ENCODE results near the gene LIPK. TPM values are rescaled to one million over a fixed set of nuclear protein-coding genes. Genes with fewer than 3 reads are reported as not detected.

Gene LIPK
- total and polyA plus RNA-seq, 2 of the 13 experiments (the other 11 are each of a cell fraction or from before 2014, with no cell fraction given): not detected

- H3K27me3 ChIP-seq (ENCODE audit: control insufficient read depth in 1 of 2, insufficient read depth in 2 of 2, low read length in 2 of 2): no peaks in the 10 kb centered on the region; a peak in 1 of 5 replicates
- ChIA-PET CTCF (ENCODE audit: low intra/inter-chr PET ratio, low total read pairs) (no interaction called here), POLR2A (no interaction called here)
- H4K20me1 ChIP-seq (ENCODE audit: insufficient read depth, low read length): no peaks in the 10 kb centered on the region
- in situ Hi-C loops (cut with HindIII; ENCODE audit: extremely low pct_ligation_motif_present, low pct_unique_long_range_greater_than_20kb): no loop called here
- H3K27ac ChIP-seq (ENCODE audit: extremely low read length, insufficient read depth, low read length): no peak overlapping the region
- H3K4me1 ChIP-seq (ENCODE audit: insufficient read depth, low read length): no peaks in the 10 kb centered on the region
- H3K36me3 ChIP-seq (replicated peaks in 1 of 2; ENCODE audit: control insufficient read depth in 1 of 2, insufficient read depth in 2 of 2, low read length in 2 of 2): no peaks in the 10 kb centered on the region
- H3K9ac ChIP-seq (ENCODE audit: insufficient read depth, low read depth, low read length): no peak overlapping the region
- H3K79me2 ChIP-seq (ENCODE audit: insufficient read depth, low read length): no peaks in the 10 kb centered on the region
- no peak overlapping the region for H3K4me2 ChIP-seq (ENCODE audit: low read depth, low read length)
- FAIRE-seq (no peak), DNase-seq (ENCODE audit: low spot score) (no peak), ATAC-seq (no peak)
- intact Hi-C loops (cut with micrococcal nuclease; ENCODE audit: unreplicated experiment): no loop called here
- H2AFZ ChIP-seq (ENCODE audit: low read length): no peak overlapping the region
- TF ChIP-seq ZNF543 (CRISPR knock-in tag; IDR thresholded peaks at IDR 0.05): no peak
- no peak for TF ChIP-seq HNRNPK (IDR thresholded peaks at IDR 0.05; ENCODE audit: low read depth, low read length, poor library complexity, severe bottlenecking)
- no peak for TF ChIP-seq BCL6 (CRISPR knock-in tag; IDR thresholded peaks at IDR 0.05)
- TF ChIP-seq KDM5B (CRISPR knock-in tag; IDR thresholded peaks at IDR 0.05; ENCODE audit: borderline replicate concordance): no peak
- TF ChIP-seq ZNF263 (CRISPR knock-in tag; IDR thresholded peaks at IDR 0.05): no peak
- no peak for TF ChIP-seq ZNF230 (CRISPR knock-in tag; IDR thresholded peaks at IDR 0.05)
- TF ChIP-seq NFKB2 (CRISPR knock-in tag; IDR thresholded peaks at IDR 0.05; ENCODE audit: borderline replicate concordance): no peak
- no peak for TF ChIP-seq SIN3B (IDR thresholded peaks at IDR 0.05; ENCODE audit: low read length)
- TF ChIP-seq ZNF17 (CRISPR knock-in tag; IDR thresholded peaks at IDR 0.05): no peak
- no peak for TF ChIP-seq HHEX (CRISPR knock-in tag; IDR thresholded peaks at IDR 0.05)
- TF ChIP-seq, protein P1, sequence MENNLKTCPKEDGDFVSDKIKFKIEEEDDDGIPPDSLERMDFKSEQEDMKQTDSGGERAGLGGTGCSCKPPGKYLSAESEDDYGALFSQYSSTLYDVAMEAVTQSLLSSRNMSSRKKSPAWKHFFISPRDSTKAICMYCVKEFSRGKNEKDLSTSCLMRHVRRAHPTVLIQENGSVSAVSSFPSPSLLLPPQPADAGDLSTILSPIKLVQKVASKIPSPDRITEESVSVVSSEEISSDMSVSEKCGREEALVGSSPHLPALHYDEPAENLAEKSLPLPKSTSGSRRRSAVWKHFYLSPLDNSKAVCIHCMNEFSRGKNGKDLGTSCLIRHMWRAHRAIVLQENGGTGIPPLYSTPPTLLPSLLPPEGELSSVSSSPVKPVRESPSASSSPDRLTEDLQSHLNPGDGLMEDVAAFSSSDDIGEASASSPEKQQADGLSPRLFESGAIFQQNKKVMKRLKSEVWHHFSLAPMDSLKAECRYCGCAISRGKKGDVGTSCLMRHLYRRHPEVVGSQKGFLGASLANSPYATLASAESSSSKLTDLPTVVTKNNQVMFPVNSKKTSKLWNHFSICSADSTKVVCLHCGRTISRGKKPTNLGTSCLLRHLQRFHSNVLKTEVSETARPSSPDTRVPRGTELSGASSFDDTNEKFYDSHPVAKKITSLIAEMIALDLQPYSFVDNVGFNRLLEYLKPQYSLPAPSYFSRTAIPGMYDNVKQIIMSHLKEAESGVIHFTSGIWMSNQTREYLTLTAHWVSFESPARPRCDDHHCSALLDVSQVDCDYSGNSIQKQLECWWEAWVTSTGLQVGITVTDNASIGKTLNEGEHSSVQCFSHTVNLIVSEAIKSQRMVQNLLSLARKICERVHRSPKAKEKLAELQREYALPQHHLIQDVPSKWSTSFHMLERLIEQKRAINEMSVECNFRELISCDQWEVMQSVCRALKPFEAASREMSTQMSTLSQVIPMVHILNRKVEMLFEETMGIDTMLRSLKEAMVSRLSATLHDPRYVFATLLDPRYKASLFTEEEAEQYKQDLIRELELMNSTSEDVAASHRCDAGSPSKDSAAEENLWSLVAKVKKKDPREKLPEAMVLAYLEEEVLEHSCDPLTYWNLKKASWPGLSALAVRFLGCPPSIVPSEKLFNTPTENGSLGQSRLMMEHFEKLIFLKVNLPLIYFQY (CRISPR knock-in tag; IDR thresholded peaks at IDR 0.05; ENCODE audit: borderline replicate concordance): no peak
- TF ChIP-seq ZNF614 (CRISPR knock-in tag; IDR thresholded peaks at IDR 0.05; ENCODE audit: borderline replicate concordance): no peak
- TF ChIP-seq U2AF2 (IDR thresholded peaks at IDR 0.05; ENCODE audit: low read depth, low read length): no peak
- TF ChIP-seq ZNF547 (CRISPR knock-in tag; IDR thresholded peaks at IDR 0.05): no peak
- TF ChIP-seq MEIS1 (CRISPR knock-in tag; IDR thresholded peaks at IDR 0.05; ENCODE audit: borderline replicate concordance): no peak
- no peak for TF ChIP-seq ZSCAN25 (CRISPR knock-in tag; IDR thresholded peaks at IDR 0.05)
- no peak for TF ChIP-seq ZNF674 (CRISPR knock-in tag; IDR thresholded peaks at IDR 0.05; ENCODE audit: low read depth)
- no peak for TF ChIP-seq KDM1A (CRISPR knock-in tag; IDR thresholded peaks at IDR 0.05)
- TF ChIP-seq HMGA1 (CRISPR knock-in tag; conservative IDR thresholded peaks at IDR 0.05): no peak
- BruUV-seq (replicated peaks): no TSS peak
- H3K9me3 ChIP-seq (ENCODE audit: low read length): no peaks in the 10 kb centered on the region
- H3K4me3 ChIP-seq (replicated peaks in 1 of 3; ENCODE audit: insufficient read depth in 1 of 3, low read depth in 2 of 3, low read length in 3 of 3): no peak overlapping the region
- 2% methylated on average over 2 of the region's 2 CpGs for WGBS (ENCODE audit: low lambda C conversion rate)
These were observed 27.2 kb downstream of the LIPK start for GRCh38 chr10:88733215-88733614.

All from HepG2 (cell line).